Stimulated activated CD4-positive, alpha-beta T cell treated with anti-CD3 and anti-CD28 coated beads, Interleukin-12 subunit alpha, Interleukin-12 subunit beta, amount 100 ng/mL, for 4 hours (primary cell): ENCODE results near the gene MAFG.

Source experiments
- DNase-seq: peaks from one replicate; pipeline ENCODE4 v3.0.0-alpha.2; 2020

MAFG gene

GRCh38 chr17:81927653-81928543, at the start of gene MAFG:
TSS of gene MAFG (minus strand) at chr17:81927735. CDS start at chr17:81923185, 4,550 bp downstream.
- DNase-seq: peak; percentile 88

GRCh38 chr17:81976332-81977210, 49.0 kb upstream of the MAFG start:
- DNase-seq: peak; percentile 50

DNA sequence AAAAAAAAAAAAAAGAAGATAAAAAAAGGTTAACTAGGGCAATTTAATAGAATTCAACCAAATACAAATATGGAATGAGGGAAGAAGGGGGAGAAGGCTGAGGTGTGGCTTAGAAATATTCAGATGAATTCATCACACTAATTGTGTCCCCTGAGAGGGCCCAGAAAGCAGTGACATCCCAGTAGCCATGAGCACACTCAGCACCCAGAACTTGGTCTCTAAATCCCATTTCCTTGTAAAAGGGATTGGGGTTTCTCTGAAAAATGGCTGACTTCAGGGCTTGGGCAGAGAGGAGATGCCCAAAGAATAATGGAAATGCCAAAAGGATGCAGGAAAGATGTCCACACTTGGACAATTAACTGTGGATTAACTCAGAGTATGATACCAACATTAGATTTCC, 45.9 kb upstream of the MAFG start:
- DNase-seq: no peak

- DNase-seq: no peak
Observed at GRCh38 chr17:81968850-81969812, 41.6 kb upstream of the MAFG start.

- DNase-seq: no peak
Observed at GRCh38 chr17:81968396-81968745, 40.8 kb upstream of the MAFG start.

GRCh38 chr17:81967533-81968395, 40.2 kb upstream of the MAFG start:
- DNase-seq: peak; percentile 87

- no peak for DNase-seq
Observed at GRCh38 chr17:81967244-81967532, 39.7 kb upstream of the MAFG start.

GRCh38 chr17:81966343-81967243, 39.1 kb upstream of the MAFG start:
- DNase-seq: no peak

GRCh38 chr17:81964081-81964849, 36.7 kb upstream of the MAFG start:
- no peak for DNase-seq

DNA sequence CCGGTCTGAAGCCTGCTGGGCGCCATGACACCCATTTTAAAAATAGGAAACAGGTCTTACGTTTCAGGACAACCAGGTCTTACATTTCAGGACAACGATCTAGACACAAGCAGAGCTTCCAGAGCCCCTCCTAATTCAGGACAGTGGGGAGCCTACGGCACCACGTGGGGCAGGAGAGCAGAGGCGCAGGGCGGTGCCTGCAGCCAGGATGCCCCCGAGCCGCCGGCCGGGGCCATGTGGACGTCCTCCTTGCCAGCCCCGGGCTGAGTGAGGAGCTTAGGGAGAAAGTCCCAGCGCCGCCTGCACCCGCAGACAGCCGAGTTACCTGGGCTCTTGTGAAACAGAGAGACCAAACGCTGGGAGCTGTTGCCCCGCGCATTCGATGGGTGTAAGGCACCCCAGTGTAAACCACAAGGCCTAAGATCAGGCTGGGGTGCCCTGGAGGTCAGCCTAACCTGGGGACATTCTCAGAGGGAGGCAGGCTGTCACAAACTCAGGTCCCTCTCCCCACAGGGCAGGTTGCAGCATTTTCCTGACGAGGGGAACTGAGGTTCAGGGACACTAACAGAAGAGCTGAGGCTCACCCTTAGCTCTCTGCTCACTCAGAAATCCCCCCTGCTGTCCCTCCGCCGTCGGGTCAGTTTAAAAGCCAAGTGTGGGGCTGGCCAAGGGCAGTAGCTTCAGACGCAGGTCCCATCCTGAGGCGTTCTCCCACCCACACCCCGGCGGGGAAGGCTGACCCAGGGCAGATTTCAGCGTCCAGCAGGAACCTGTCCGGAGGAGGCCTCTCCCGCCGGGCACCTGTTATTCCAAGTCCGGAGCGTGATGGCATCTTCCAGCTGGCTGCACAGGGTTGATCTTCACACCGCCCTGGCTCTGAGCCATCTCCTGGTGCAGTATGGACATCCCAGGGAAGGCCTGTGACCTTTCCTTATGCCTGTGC, 35.2 kb upstream of the MAFG start:
- DNase-seq: no peak

DNA sequence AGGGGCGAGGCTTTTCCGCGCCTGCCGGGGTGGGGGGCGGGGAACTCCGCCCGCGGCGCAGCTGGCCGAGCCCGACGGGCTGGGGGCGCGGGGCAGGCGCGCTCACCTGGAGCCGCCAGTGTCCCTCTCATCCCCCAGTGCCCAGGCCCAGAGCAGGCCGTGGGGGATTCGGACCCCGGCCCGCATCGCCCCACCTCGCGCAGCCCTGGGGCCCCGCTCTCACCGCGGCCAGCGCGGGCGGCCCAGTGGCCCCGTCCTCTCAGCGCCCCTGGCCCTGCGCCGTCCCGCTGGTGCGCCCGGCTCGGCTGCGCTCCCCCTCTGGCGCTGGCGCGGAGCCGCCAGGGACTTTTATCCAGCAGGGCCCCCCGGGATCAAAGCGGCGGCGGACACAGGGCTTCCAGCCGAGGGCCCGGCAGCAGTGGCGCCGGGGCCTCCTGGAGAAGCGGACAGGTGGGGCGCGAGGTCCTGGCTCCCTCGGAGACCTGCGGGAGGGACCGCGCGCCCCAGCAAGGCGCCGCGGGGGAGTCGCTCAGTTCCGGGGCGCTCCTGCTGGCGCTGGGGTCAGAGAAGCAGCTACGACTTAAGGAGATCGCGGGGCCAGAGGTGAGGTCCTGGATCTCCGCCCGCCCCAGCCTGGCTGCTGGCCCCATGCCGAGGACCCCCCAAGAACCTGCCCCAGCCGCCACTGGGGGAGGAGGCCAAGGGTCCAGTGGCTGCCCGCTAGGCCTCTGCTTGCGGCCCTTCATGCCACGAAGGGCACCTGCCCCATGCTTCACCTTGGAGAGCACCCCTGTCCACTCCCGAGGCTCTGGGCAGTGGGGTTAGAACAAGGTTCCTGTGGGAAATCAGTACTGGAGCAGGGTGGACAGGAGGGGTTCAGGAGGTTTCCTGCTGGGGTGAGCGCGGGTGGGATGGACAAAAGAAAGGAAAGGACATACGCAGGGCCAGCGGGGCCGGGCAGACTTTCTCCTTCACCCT, 34.3 kb upstream of the MAFG start:
- DNase-seq: no peak

DNA sequence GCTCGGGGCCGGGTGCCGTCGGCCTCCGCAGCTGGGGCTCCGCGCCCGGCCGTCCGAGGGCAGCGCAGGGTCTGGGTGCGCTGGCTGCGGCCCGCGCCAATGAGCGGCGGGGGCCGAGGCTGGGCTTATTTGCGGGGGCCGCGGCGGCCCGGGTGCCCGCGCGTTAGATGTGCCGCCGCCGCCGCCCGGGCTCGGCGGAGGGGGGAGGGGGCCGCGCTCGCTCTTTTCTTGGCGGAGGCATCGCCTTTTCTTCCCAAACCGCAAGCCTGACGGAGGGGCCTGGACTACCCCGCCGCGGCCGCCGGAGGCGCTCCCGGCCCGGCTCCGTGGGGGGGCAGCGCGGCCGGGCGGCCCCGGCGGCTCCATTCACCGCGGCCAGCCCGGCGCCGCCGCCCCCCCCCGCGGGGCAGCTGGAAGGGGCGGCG, 33.6 kb upstream of the MAFG start, which contains the start of gene NOTUM:
Gene NOTUM (minus strand): TSS at position 101 of the 425 bp plus-strand sequence. CDS start 278 bp downstream, outside the sequence.
- no peak for DNase-seq

GRCh38 chr17:81960130-81960958, 32.8 kb upstream of the MAFG start:
- DNase-seq: peak; percentile 15

GRCh38 chr17:81959362-81960129, 32.0 kb upstream of the MAFG start:
- DNase-seq: peak; percentile 83

DNA sequence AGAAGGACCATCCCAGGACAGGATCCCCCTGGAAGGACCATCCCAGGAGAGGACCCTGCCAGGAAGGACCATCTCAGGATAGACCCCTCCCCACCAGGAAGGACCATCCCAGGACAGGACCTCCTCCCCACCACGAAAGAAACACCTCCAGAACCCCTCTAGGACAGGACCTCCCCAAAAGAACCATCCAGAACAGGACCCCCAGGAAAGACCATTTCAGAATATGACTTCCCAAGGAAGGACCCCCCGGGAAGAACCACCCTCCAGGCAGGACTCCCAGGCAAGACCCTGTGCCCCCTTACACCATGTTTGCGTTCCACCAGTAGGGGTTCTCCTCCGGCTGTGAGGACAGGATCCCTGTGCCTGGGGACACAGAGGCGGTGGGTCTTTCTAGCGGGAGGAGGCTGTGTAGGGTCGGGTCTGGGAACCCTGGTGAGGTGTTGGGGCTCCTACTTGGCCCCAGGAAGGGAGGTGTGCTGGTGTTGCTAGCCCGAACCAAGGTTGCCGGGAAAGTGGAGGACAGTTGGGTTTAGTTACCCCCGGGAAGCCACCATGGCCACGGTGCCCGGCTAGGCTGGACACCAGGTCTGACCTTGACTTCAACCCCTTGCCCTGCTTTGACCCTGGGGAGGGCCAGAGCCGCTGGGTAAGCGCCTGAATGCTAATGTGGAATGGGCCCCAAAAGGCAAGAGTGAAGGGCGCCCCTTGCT, 31.3 kb upstream of the MAFG start:
- DNase-seq: no peak
